ENCODE data around the gene ADAM33.

Gene ADAM33

GRCh38 chr20:3679749-3680700 is 1.8 kb downstream of the ADAM33 start:
- no peak overlapping the region for H3K4me2 ChIP-seq (ENCODE audit: low read depth, low read length, poor library complexity, severe bottlenecking)
- no peaks in the 10 kb centered on the region for H3K9me2 ChIP-seq (replicated peaks; ENCODE audit: insufficient read depth, low read length)
- TF ChIP-seq CTCF (IDR thresholded peaks at IDR 0.05; ENCODE audit: insufficient read depth, low read length, poor library complexity, severe bottlenecking) = no peak
- no peak for TF ChIP-seq EZH2phosphoT487 (conservative IDR thresholded peaks at IDR 0.05; ENCODE audit: low read length)
- H3F3A ChIP-seq (ENCODE audit: insufficient read depth) = no peaks in the 10 kb centered on the region
- H3K27ac ChIP-seq (ENCODE audit: low read depth, low read length) = no peak overlapping the region
- no peak overlapping the region for H2AFZ ChIP-seq (ENCODE audit: low read depth, low read length, severe bottlenecking)
- H3K36me3 ChIP-seq (ENCODE audit: low read length) = no peaks in the 10 kb centered on the region
- H3K27me3 ChIP-seq (ENCODE audit: low read length) = no peaks in the 10 kb centered on the region
- H3K9me3 ChIP-seq (ENCODE audit: insufficient read depth, low read length) = no peaks in the 10 kb centered on the region
- H4K20me1 ChIP-seq (ENCODE audit: low read depth, low read length) = no peaks in the 10 kb centered on the region
- no peak overlapping the region for H3K9ac ChIP-seq (ENCODE audit: low read length)
- H3K4me3 ChIP-seq (ENCODE audit: insufficient read depth, low read length, poor library complexity, severe bottlenecking) = no peak overlapping the region
- no peaks in the 10 kb centered on the region for H3K79me2 ChIP-seq (ENCODE audit: insufficient read depth, low read length)

GRCh38 chr20:3678856-3679720 is 2.7 kb downstream of the ADAM33 start:
- H4K20me1 ChIP-seq (ENCODE audit: low read depth, low read length) = no peaks in the 10 kb centered on the region
- no peak overlapping the region for H3K27ac ChIP-seq (ENCODE audit: low read depth, low read length)
- no peaks in the 10 kb centered on the region for H3K79me2 ChIP-seq (ENCODE audit: insufficient read depth, low read length)
- H3K9me2 ChIP-seq (replicated peaks; ENCODE audit: insufficient read depth, low read length) = no peaks in the 10 kb centered on the region
- TF ChIP-seq CTCF (IDR thresholded peaks at IDR 0.05; ENCODE audit: insufficient read depth, low read length, poor library complexity, severe bottlenecking) (no peak), EZH2phosphoT487 (conservative IDR thresholded peaks at IDR 0.05; ENCODE audit: low read length) (no peak)
- H3K36me3 ChIP-seq (ENCODE audit: low read length) = no peaks in the 10 kb centered on the region
- H2AFZ ChIP-seq (ENCODE audit: low read depth, low read length, severe bottlenecking) = no peak overlapping the region
- no peaks in the 10 kb centered on the region for H3F3A ChIP-seq (ENCODE audit: insufficient read depth)
- no peak overlapping the region for H3K4me3 ChIP-seq (ENCODE audit: insufficient read depth, low read length, poor library complexity, severe bottlenecking)
- H3K9me3 ChIP-seq (ENCODE audit: insufficient read depth, low read length) = no peaks in the 10 kb centered on the region
- H3K9ac ChIP-seq (ENCODE audit: low read length) = no peak overlapping the region
- no peak overlapping the region for H3K4me2 ChIP-seq (ENCODE audit: low read depth, low read length, poor library complexity, severe bottlenecking)
- no peaks in the 10 kb centered on the region for H3K27me3 ChIP-seq (ENCODE audit: low read length)

GRCh38 chr20:3678198-3678597 is 3.6 kb downstream of the ADAM33 start:
- H3K27me3 ChIP-seq (ENCODE audit: low read length) = no peaks in the 10 kb centered on the region

More at GRCh38 chr20:3678198-3678597, 3.6 kb downstream of the ADAM33 start:
- H2AFZ ChIP-seq (ENCODE audit: low read depth, low read length, severe bottlenecking) = no peak overlapping the region
- H3F3A ChIP-seq (ENCODE audit: insufficient read depth) = no peaks in the 10 kb centered on the region
- H3K79me2 ChIP-seq (ENCODE audit: insufficient read depth, low read length) = no peaks in the 10 kb centered on the region
- no peak overlapping the region for H3K4me2 ChIP-seq (ENCODE audit: low read depth, low read length, poor library complexity, severe bottlenecking)
- no peaks in the 10 kb centered on the region for H3K9me3 ChIP-seq (ENCODE audit: insufficient read depth, low read length)
- no peak overlapping the region for H3K9ac ChIP-seq (ENCODE audit: low read length)
- H3K9me2 ChIP-seq (replicated peaks; ENCODE audit: insufficient read depth, low read length) = no peaks in the 10 kb centered on the region
- H3K36me3 ChIP-seq (ENCODE audit: low read length) = no peaks in the 10 kb centered on the region
- TF ChIP-seq EZH2phosphoT487 (conservative IDR thresholded peaks at IDR 0.05; ENCODE audit: low read length) = no peak
- TF ChIP-seq CTCF (IDR thresholded peaks at IDR 0.05; ENCODE audit: insufficient read depth, low read length, poor library complexity, severe bottlenecking) = no peak
- H4K20me1 ChIP-seq (ENCODE audit: low read depth, low read length) = no peaks in the 10 kb centered on the region
- H3K27ac ChIP-seq (ENCODE audit: low read depth, low read length) = no peak overlapping the region
- no peak overlapping the region for H3K4me3 ChIP-seq (ENCODE audit: insufficient read depth, low read length, poor library complexity, severe bottlenecking)
